ENCODE results near the gene ID4.

DNA sequence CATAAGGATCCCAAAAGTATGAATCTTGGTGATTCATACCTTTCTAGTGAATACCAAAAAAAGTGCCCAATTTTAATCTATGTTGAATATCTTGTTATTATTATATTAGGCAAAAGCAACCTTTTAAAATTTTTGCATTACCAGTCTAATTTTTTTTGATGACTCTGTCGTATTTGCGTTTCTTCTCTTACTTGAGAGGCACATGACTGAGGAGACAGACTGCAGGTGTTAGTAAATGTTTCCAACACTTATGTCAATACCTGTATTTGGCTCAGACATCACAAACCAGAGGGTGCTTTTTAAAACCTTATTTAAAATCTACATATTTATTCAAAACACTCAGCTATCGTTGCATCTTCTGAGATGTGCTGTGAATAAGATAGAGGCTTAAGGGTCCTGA is 27.1 kb downstream of the ID4 start:
- TF ChIP-seq, protein P1, sequence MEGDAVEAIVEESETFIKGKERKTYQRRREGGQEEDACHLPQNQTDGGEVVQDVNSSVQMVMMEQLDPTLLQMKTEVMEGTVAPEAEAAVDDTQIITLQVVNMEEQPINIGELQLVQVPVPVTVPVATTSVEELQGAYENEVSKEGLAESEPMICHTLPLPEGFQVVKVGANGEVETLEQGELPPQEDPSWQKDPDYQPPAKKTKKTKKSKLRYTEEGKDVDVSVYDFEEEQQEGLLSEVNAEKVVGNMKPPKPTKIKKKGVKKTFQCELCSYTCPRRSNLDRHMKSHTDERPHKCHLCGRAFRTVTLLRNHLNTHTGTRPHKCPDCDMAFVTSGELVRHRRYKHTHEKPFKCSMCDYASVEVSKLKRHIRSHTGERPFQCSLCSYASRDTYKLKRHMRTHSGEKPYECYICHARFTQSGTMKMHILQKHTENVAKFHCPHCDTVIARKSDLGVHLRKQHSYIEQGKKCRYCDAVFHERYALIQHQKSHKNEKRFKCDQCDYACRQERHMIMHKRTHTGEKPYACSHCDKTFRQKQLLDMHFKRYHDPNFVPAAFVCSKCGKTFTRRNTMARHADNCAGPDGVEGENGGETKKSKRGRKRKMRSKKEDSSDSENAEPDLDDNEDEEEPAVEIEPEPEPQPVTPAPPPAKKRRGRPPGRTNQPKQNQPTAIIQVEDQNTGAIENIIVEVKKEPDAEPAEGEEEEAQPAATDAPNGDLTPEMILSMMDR (IDR thresholded peaks at IDR 0.05; ENCODE audit: borderline replicate concordance, extremely low read depth, low read length, poor library complexity, severe bottlenecking), result no peak
- no peak for TF ChIP-seq EZH2 (IDR thresholded peaks at IDR 0.05; ENCODE audit: borderline replicate concordance, low read depth, low read length, severe bottlenecking)

Data from DND-41 (cell line).